WTC11 (cell line): ENCODE results near the gene SART1.

Experiments
- TF ChIP-seq, protein P1 (sequence below): fragments of 200-600 bp; IDR thresholded peaks from 2 replicates; pipeline ENCODE4 v1.8.0; 2022; ENCODE audit warnings: antibody characterized with exemption
- TF ChIP-seq, protein P2 (sequence below): sonication (generic); formaldehyde crosslinking; conservative IDR thresholded peaks from 2 replicates; pipeline ENCODE4 v1.8.1; 2023; ENCODE audit warnings: mild to moderate bottlenecking, low read depth, missing genetic modification reagents, moderate library complexity
- TF ChIP-seq, protein P3 (sequence below): sonication (generic); formaldehyde crosslinking; IDR thresholded peaks from 2 replicates; pipeline ENCODE4 v1.8.1; 2022; ENCODE audit warnings: low read depth, missing genetic modification reagents, borderline replicate concordance
- TF ChIP-seq, protein P4 (sequence below): sonication (generic); formaldehyde crosslinking; IDR thresholded peaks from 2 replicates; pipeline ENCODE4 v1.8.1; 2022; ENCODE audit warnings: low read depth, mild to moderate bottlenecking, moderate library complexity, missing genetic modification reagents, borderline replicate concordance

DNA sequence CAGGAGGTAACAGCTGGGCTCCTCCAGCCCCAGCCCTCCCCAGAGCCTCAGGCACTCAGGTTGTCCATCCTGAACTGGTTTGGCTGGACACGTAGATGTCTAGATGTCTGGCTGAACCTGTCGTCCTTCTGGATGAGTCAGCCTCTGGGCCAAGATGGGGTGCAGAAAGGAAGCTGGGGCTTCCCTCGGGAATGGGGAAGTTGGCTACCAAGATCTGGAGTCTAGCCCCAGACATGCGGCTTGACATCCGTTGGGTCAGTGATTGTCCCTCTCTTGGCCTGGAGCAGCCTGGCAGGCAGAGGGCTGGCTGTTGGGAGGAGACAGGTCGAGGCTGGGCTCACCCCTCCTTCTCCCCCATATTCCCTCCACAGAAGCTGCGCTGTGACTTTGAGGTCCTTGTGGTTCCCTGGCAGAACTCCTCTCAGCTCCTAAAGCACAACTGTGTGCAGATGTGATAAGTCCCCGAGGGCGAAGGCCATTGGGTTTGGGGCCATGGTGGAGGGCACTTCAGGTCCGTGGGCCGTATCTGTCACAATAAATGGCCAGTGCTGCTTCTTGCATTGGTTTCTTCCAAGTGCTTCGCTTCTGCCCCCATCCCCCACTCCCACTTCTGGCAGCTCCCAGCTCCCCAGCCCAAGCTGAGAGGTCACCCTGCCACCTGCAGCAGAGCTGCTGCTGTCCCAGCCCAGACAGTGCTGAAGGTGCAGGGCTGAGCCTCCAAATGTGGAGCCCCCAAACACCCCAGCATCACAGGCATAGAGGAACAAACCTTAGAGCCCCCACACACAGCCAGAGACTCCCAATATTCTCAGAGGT is 51.6 kb downstream of the SART1 start:
- TF ChIP-seq, protein P1, sequence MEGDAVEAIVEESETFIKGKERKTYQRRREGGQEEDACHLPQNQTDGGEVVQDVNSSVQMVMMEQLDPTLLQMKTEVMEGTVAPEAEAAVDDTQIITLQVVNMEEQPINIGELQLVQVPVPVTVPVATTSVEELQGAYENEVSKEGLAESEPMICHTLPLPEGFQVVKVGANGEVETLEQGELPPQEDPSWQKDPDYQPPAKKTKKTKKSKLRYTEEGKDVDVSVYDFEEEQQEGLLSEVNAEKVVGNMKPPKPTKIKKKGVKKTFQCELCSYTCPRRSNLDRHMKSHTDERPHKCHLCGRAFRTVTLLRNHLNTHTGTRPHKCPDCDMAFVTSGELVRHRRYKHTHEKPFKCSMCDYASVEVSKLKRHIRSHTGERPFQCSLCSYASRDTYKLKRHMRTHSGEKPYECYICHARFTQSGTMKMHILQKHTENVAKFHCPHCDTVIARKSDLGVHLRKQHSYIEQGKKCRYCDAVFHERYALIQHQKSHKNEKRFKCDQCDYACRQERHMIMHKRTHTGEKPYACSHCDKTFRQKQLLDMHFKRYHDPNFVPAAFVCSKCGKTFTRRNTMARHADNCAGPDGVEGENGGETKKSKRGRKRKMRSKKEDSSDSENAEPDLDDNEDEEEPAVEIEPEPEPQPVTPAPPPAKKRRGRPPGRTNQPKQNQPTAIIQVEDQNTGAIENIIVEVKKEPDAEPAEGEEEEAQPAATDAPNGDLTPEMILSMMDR: no peak
- TF ChIP-seq, protein P2, sequence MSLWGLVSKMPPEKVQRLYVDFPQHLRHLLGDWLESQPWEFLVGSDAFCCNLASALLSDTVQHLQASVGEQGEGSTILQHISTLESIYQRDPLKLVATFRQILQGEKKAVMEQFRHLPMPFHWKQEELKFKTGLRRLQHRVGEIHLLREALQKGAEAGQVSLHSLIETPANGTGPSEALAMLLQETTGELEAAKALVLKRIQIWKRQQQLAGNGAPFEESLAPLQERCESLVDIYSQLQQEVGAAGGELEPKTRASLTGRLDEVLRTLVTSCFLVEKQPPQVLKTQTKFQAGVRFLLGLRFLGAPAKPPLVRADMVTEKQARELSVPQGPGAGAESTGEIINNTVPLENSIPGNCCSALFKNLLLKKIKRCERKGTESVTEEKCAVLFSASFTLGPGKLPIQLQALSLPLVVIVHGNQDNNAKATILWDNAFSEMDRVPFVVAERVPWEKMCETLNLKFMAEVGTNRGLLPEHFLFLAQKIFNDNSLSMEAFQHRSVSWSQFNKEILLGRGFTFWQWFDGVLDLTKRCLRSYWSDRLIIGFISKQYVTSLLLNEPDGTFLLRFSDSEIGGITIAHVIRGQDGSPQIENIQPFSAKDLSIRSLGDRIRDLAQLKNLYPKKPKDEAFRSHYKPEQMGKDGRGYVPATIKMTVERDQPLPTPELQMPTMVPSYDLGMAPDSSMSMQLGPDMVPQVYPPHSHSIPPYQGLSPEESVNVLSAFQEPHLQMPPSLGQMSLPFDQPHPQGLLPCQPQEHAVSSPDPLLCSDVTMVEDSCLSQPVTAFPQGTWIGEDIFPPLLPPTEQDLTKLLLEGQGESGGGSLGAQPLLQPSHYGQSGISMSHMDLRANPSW (CRISPR knock-in tag): no peak
- TF ChIP-seq, protein P3, sequence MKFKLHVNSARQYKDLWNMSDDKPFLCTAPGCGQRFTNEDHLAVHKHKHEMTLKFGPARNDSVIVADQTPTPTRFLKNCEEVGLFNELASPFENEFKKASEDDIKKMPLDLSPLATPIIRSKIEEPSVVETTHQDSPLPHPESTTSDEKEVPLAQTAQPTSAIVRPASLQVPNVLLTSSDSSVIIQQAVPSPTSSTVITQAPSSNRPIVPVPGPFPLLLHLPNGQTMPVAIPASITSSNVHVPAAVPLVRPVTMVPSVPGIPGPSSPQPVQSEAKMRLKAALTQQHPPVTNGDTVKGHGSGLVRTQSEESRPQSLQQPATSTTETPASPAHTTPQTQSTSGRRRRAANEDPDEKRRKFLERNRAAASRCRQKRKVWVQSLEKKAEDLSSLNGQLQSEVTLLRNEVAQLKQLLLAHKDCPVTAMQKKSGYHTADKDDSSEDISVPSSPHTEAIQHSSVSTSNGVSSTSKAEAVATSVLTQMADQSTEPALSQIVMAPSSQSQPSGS (CRISPR knock-in tag): no peak
- TF ChIP-seq, protein P4, sequence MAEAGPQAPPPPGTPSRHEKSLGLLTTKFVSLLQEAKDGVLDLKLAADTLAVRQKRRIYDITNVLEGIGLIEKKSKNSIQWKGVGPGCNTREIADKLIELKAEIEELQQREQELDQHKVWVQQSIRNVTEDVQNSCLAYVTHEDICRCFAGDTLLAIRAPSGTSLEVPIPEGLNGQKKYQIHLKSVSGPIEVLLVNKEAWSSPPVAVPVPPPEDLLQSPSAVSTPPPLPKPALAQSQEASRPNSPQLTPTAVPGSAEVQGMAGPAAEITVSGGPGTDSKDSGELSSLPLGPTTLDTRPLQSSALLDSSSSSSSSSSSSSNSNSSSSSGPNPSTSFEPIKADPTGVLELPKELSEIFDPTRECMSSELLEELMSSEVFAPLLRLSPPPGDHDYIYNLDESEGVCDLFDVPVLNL (CRISPR knock-in tag): no peak
